ENCODE data around the gene CLSTN2.

CLSTN2 gene

DNA sequence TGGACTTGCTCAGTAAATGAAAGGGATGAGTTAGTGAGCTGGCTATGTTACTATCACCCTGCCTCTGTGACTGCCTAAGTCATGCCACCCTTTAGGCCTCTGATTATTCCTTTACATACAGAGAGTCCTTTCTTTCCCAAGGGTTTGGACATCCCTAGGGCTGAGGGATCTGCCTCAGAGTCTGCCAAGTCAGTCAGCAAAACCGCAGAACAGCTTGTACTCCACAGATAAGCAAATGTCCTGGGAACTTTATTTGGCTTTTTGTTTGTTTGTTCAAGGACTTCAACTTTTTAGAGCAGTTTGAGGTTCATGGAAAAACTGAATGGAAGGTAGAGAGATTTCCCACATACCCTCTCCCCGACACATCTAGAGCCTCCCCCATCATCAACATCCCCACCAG is 660.3 kb downstream of the CLSTN2 start:
- no peak for TF ChIP-seq TAF1 (IDR thresholded peaks at IDR 0.05; ENCODE audit: low read depth, low read length)
- TF ChIP-seq POU2F2 (IDR thresholded peaks at IDR 0.05; ENCODE audit: low read depth, low read length), result no peak
- TF ChIP-seq SPI1 (IDR thresholded peaks at IDR 0.05; ENCODE audit: low read depth, low read length), result no peak
- TF ChIP-seq POLR2AphosphoS5 (IDR thresholded peaks at IDR 0.05; ENCODE audit: low read depth, low read length), result no peak
- TF ChIP-seq POLR2A (IDR thresholded peaks at IDR 0.05; ENCODE audit: low read depth, low read length), result no peak
- no peak for TF ChIP-seq PAX5 (IDR thresholded peaks at IDR 0.05; ENCODE audit: insufficient read depth, low read length, severe bottlenecking)
- DNase-seq (ENCODE audit: insufficient read length, low spot score) (no peak), FAIRE-seq (no peak)

DNA sequence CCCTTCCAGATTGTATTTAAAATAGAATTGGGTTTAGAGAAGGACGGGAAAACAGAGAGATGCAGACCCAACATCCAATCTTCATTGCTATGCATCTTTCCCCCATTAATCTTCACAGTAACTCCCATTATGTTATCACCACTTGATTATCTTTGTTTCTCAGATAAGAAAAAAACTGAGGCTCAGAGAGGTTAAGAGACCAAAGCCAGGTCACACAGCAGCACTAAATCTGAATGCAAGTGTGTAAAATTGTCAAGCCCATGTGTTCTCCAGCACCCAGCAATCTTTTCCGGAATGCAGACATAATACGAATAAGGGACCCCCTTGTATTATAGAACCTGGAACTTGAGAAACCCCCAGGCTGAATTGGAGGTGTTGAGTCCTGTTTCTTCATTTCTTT is 662.4 kb downstream of the CLSTN2 start:
- no peak for DNase-seq (ENCODE audit: insufficient read length, low spot score)
- no peak for TF ChIP-seq POLR2AphosphoS5 (IDR thresholded peaks at IDR 0.05; ENCODE audit: low read depth, low read length)
- no peak for TF ChIP-seq PAX5 (IDR thresholded peaks at IDR 0.05; ENCODE audit: insufficient read depth, low read length, severe bottlenecking)
- no peak for TF ChIP-seq POU2F2 (IDR thresholded peaks at IDR 0.05; ENCODE audit: low read depth, low read length)
- TF ChIP-seq POLR2A (IDR thresholded peaks at IDR 0.05; ENCODE audit: low read depth, low read length), result no peak
- TF ChIP-seq TAF1 (IDR thresholded peaks at IDR 0.05; ENCODE audit: low read depth, low read length), result no peak
- TF ChIP-seq SPI1 (IDR thresholded peaks at IDR 0.05; ENCODE audit: low read depth, low read length), result no peak
- FAIRE-seq, result no peak

DNA sequence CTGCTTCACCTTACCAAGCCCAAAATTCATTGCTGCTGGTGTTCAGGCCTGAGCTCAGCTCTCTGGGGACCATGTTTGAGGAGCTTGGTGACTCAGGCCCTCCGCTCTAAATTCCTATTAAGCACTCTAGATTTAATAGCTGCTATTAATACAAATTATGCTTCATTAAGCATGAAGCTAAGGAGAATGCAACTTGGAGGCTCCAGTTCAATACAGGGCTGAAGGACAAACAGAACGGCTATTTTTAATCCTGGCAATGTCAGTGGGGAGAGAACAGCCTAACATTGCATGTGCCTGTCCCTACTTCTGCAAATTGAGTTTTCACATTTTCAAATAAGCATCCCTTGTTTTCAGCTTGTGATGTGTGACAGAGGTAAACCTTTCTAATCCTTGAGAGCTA is 662.8 kb downstream of the CLSTN2 start:
- FAIRE-seq (no peak), DNase-seq (ENCODE audit: insufficient read length, low spot score) (no peak)
- TF ChIP-seq SPI1 (IDR thresholded peaks at IDR 0.05; ENCODE audit: low read depth, low read length), result no peak
- no peak for TF ChIP-seq TAF1 (IDR thresholded peaks at IDR 0.05; ENCODE audit: low read depth, low read length)
- no peak for TF ChIP-seq PAX5 (IDR thresholded peaks at IDR 0.05; ENCODE audit: insufficient read depth, low read length, severe bottlenecking)
- no peak for TF ChIP-seq POLR2A (IDR thresholded peaks at IDR 0.05; ENCODE audit: low read depth, low read length)
- no peak for TF ChIP-seq POU2F2 (IDR thresholded peaks at IDR 0.05; ENCODE audit: low read depth, low read length)
- TF ChIP-seq POLR2AphosphoS5 (IDR thresholded peaks at IDR 0.05; ENCODE audit: low read depth, low read length), result no peak

DNA sequence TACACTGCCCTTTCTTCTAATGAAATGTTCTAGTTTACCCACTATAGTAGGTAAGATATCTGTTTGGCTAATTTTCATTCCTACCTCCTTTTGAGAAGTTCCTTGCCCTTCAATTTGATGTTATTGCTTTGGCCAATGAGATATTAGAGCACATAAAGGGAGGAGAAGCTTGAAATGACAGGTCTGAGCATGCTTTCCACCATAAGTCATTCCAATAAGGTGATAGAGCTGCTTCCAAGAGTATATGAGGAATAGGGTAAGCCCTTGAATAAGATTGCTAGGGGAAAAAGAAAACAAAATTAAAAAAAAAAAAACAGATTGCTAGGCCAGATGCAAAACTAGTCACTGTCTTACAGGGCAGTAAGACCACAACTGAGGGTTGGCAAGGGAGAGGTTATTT is 664.0 kb downstream of the CLSTN2 start:
- TF ChIP-seq POU2F2 (IDR thresholded peaks at IDR 0.05; ENCODE audit: low read depth, low read length) (no peak), PAX5 (IDR thresholded peaks at IDR 0.05; ENCODE audit: insufficient read depth, low read length, severe bottlenecking) (no peak), POLR2A (IDR thresholded peaks at IDR 0.05; ENCODE audit: low read depth, low read length) (no peak), POLR2AphosphoS5 (IDR thresholded peaks at IDR 0.05; ENCODE audit: low read depth, low read length) (no peak), SPI1 (IDR thresholded peaks at IDR 0.05; ENCODE audit: low read depth, low read length) (no peak)

DNA sequence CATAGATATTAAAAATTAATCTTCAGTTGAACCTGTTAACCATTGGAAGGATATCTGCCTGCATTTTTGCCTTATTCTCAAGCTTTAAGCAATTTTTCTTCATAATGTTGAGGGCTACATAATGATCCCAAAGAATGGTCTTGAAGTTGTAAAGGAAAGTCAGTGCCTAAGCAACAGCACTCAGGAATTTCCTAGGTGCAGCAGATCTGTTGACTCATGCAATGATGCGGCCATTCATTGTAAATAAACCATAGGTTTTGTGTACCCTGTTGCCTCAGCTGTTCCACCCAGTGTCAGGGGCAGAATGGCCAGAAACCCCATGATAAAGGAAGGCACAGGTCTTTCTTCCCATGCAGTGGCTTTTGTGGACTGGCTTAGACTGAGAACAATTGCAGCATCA is 664.5 kb downstream of the CLSTN2 start:
- no peak for TF ChIP-seq POLR2A (IDR thresholded peaks at IDR 0.05; ENCODE audit: low read depth, low read length)
- no peak for TF ChIP-seq PAX5 (IDR thresholded peaks at IDR 0.05; ENCODE audit: insufficient read depth, low read length, severe bottlenecking)
- no peak for TF ChIP-seq SPI1 (IDR thresholded peaks at IDR 0.05; ENCODE audit: low read depth, low read length)
- TF ChIP-seq POU2F2 (IDR thresholded peaks at IDR 0.05; ENCODE audit: low read depth, low read length), result no peak
- TF ChIP-seq POLR2AphosphoS5 (IDR thresholded peaks at IDR 0.05; ENCODE audit: low read depth, low read length), result no peak
- no peak for TF ChIP-seq TAF1 (IDR thresholded peaks at IDR 0.05; ENCODE audit: low read depth, low read length)
- no peak for FAIRE-seq
- DNase-seq (ENCODE audit: insufficient read length, low spot score), result no peak

More for the DNA sequence above, 664.0 kb downstream of the CLSTN2 start:
- no peak for DNase-seq (ENCODE audit: insufficient read length, low spot score)
- no peak for FAIRE-seq

DNA sequence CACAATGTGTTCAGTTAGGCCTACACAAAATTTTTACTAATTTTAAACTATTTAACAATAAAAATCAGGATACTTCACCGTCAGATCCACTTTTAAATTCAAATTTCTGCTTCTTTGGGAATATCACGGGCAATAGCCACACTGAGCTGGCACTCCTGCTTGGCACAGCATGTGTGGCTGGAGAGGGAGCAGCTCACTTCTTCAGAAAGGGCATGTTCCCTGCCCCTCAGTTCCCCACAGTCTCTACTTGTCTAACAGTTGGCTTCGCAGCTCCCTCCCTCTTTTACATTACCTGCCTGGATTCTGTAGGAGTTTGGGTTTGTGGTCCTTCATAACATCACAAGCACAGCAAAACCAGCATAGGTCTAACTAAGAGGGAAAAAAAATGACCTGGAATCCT is 666.9 kb downstream of the CLSTN2 start:
- no peak for DNase-seq (ENCODE audit: insufficient read length, low spot score)
- no peak for TF ChIP-seq POU2F2 (IDR thresholded peaks at IDR 0.05; ENCODE audit: low read depth, low read length)
- no peak for TF ChIP-seq POLR2A (IDR thresholded peaks at IDR 0.05; ENCODE audit: low read depth, low read length)
- TF ChIP-seq PAX5 (IDR thresholded peaks at IDR 0.05; ENCODE audit: insufficient read depth, low read length, severe bottlenecking), result no peak
- TF ChIP-seq SPI1 (IDR thresholded peaks at IDR 0.05; ENCODE audit: low read depth, low read length), result no peak
- TF ChIP-seq TAF1 (IDR thresholded peaks at IDR 0.05; ENCODE audit: low read depth, low read length), result no peak
- no peak for TF ChIP-seq POLR2AphosphoS5 (IDR thresholded peaks at IDR 0.05; ENCODE audit: low read depth, low read length)
- FAIRE-seq, result no peak

DNA sequence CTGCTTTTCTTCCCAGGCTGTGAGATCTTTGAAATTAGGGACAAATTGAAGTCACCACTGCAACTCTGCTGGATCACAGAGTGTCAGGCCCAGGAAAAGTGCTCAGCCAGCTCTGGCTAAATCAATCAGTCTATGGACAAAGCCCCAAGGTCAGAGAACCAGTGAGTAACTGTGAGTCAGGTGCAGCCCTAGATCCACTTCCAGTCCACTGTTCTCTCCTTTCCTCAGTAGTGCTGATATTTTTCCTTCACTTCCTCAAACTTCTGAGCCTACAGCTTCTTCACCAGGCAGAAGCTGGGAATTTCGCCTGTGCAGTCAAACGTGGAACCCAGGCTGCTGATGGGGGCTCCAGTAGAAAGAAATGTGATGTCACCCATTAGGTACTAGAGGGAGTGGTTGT is 667.8 kb downstream of the CLSTN2 start:
- FAIRE-seq (no peak), DNase-seq (ENCODE audit: insufficient read length, low spot score) (no peak)
- no peak for TF ChIP-seq POU2F2 (IDR thresholded peaks at IDR 0.05; ENCODE audit: low read depth, low read length)
- no peak for TF ChIP-seq TAF1 (IDR thresholded peaks at IDR 0.05; ENCODE audit: low read depth, low read length)
- no peak for TF ChIP-seq POLR2AphosphoS5 (IDR thresholded peaks at IDR 0.05; ENCODE audit: low read depth, low read length)
- no peak for TF ChIP-seq POLR2A (IDR thresholded peaks at IDR 0.05; ENCODE audit: low read depth, low read length)
- TF ChIP-seq PAX5 (IDR thresholded peaks at IDR 0.05; ENCODE audit: insufficient read depth, low read length, severe bottlenecking), result no peak
- no peak for TF ChIP-seq SPI1 (IDR thresholded peaks at IDR 0.05; ENCODE audit: low read depth, low read length)

DNA sequence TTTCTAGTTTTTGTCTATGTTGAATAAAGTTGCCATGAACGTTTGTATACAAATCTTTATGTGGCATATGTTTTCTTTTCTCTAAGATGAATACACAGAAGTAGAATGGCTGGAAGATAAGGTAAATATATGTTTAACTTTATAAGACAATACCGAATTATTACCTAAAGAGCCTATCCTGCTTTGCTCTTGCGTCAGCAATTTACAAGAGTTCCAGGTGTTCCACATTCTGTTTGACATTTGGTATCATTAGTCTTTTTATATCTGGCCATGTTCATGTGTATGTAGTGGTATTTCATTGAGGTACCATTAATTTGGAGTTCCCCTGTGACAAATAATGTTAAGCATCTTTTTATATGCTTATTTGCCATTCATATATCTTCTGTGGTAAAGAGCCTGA is 668.8 kb downstream of the CLSTN2 start:
- TF ChIP-seq TAF1 (IDR thresholded peaks at IDR 0.05; ENCODE audit: low read depth, low read length) (no peak), SPI1 (IDR thresholded peaks at IDR 0.05; ENCODE audit: low read depth, low read length) (no peak), PAX5 (IDR thresholded peaks at IDR 0.05; ENCODE audit: insufficient read depth, low read length, severe bottlenecking) (no peak), POLR2A (IDR thresholded peaks at IDR 0.05; ENCODE audit: low read depth, low read length) (no peak), POU2F2 (IDR thresholded peaks at IDR 0.05; ENCODE audit: low read depth, low read length) (no peak), POLR2AphosphoS5 (IDR thresholded peaks at IDR 0.05; ENCODE audit: low read depth, low read length) (no peak)
- no peak for FAIRE-seq
- no peak for DNase-seq (ENCODE audit: insufficient read length, low spot score)

DNA sequence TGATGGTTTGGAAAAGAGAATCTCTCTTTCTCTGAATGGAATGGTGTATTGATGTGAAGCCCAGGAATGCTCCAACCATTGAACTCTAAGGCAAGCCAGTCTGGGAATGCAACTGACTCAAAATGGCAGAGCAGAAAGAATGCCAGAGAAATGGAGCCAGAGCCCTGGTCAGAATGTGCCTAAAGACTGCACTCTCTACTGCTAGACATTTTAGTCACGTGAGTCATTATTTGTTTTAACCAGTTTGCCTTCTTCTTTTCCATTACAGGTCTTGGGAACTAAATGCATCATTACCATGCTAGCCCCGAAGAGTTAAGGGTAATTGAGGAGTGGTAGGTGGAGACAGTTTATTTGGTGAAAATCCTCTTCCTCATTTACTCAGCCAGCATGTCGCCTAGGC is 675.6 kb downstream of the CLSTN2 start:
- FAIRE-seq, result no peak
- DNase-seq (ENCODE audit: insufficient read length, low spot score), result no peak
- TF ChIP-seq POLR2AphosphoS5 (IDR thresholded peaks at IDR 0.05; ENCODE audit: low read depth, low read length) (no peak), PAX5 (IDR thresholded peaks at IDR 0.05; ENCODE audit: insufficient read depth, low read length, severe bottlenecking) (no peak), TAF1 (IDR thresholded peaks at IDR 0.05; ENCODE audit: low read depth, low read length) (no peak), SPI1 (IDR thresholded peaks at IDR 0.05; ENCODE audit: low read depth, low read length) (no peak), POLR2A (IDR thresholded peaks at IDR 0.05; ENCODE audit: low read depth, low read length) (no peak), POU2F2 (IDR thresholded peaks at IDR 0.05; ENCODE audit: low read depth, low read length) (no peak)

DNA sequence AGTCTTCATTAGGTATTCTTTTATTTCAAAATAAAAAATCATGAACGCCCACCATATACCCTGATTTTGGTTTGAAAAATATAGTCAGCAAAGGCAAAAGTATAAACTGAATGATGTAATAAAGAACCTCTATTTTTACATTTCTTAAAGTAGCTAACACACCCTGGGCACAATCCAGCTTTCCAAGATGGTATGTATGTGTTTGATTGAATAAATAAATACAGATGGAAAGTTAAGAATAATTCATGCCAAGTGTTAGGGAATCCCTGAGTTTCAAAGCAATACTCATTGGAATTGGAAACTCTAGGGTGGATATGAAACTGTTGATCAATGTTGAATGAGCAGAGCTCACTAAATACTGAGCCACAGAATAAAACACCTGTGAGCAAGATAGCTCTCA is 679.0 kb downstream of the CLSTN2 start:
- no peak for FAIRE-seq
- no peak for DNase-seq (ENCODE audit: insufficient read length, low spot score)
- no peak for TF ChIP-seq PAX5 (IDR thresholded peaks at IDR 0.05; ENCODE audit: insufficient read depth, low read length, severe bottlenecking)
- no peak for TF ChIP-seq POU2F2 (IDR thresholded peaks at IDR 0.05; ENCODE audit: low read depth, low read length)
- no peak for TF ChIP-seq POLR2AphosphoS5 (IDR thresholded peaks at IDR 0.05; ENCODE audit: low read depth, low read length)
